ENCODE measurements around the gene RUBCNL. TPM values are rescaled to one million over a fixed set of nuclear protein-coding genes. Genes with fewer than 3 reads are reported as not detected.

RUBCNL gene, protein sequence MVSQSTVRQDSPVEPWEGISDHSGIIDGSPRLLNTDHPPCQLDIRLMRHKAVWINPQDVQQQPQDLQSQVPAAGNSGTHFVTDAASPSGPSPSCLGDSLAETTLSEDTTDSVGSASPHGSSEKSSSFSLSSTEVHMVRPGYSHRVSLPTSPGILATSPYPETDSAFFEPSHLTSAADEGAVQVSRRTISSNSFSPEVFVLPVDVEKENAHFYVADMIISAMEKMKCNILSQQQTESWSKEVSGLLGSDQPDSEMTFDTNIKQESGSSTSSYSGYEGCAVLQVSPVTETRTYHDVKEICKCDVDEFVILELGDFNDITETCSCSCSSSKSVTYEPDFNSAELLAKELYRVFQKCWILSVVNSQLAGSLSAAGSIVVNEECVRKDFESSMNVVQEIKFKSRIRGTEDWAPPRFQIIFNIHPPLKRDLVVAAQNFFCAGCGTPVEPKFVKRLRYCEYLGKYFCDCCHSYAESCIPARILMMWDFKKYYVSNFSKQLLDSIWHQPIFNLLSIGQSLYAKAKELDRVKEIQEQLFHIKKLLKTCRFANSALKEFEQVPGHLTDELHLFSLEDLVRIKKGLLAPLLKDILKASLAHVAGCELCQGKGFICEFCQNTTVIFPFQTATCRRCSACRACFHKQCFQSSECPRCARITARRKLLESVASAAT
- total RNA-seq (2014; rRNA removed; shearing (Covaris generic)), result 0.34 and 0.64 TPM in 2 replicates

DNA sequence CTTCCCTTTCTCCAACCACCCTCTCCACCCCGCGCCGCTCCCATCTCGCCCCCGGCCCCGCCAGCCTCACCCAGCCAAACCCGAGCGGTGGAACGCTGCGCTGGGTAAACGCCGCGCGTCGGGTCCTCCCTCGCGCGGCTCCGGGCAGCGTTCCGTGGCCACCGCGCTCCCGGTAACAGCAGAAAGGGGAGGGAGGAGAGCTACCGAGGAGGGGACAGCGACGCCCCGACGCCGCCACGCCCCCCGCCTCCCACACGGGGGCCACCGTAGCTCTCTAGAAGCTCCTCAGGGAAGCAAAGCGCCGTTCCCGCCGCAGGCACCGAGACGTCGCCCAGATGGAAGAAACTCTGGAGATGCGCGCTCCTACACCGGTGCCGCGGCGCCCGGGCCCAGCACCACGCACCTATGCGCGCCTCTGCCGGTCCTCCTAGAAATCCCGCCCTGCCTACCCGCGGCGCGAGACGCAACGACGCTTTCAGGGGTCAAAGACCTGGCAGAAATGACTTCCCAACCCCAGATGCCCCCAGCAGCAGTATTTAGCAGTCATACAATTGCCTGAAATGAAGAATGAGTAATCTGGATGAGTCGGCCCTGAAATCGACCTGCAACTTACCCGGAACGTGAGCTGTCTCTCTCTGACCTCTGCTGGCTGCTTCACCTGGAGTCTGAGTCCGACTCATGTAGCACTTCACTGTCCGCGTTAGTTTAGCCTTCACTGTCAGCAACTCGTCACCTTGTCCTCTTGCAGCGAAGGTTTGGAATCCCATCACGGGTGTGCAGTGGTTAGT is at the start of gene RUBCNL:
Gene RUBCNL (minus strand): TSS at position 189 of the 788 bp plus-strand sequence. CDS start 14,777 bp downstream, outside the sequence.

Small RNA genes within 50 kb of the gene (small RNA-seq; reads per million reads assigned to genes)
- 176 reads per million, percentile 97 among the genes with 10 or more reads in this experiment for gene RNU2-6P
- not detected for gene RNU6-68P

Other genes with a start within 250 kb of the RUBCNL start
- gene LCP1, start 205.1 kb downstream of the RUBCNL start, total RNA-seq (2014; rRNA removed; shearing (Covaris generic)), result not detected in 2 replicates
- gene LRRC63, start 175.3 kb downstream of the RUBCNL start, total RNA-seq (2014; rRNA removed; shearing (Covaris generic)), result 0.08 and 0.13 TPM in 2 replicates
- 5.8 and 6.3 TPM in 2 replicates for gene LRCH1, start 165.9 kb upstream of the RUBCNL start, total RNA-seq (2014; rRNA removed; shearing (Covaris generic))